Measurements from ENCODE around the gene RPTOR.

The RPTOR gene

DNA sequence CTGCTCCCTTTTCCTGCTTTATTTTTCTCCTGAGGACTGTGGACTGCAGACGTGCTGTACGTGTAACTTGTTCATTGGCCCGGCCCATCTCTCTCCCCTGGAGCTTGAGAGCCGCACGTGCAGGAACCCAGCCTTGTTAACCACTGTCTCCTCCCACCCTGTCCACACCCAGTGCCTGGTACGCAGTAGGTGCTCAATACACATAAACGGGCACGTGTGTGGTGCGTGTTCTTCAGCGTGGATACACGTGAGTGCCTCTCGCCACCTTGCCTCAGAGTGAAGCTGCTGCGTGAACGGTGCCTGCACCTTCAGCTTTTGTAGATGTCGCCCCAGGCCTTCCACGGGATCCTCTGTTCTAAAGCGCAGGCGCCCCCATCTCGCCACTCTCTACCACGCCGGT is 350.7 kb downstream of the RPTOR start:
- in situ Hi-C loops (cut with MboI; ENCODE audit: low sequenced_read_pairs, unreplicated experiment) = no loop called here
- no peak for DNase-seq (ENCODE audit: low spot score)
- no peak for TF ChIP-seq CTCF (IDR thresholded peaks at IDR 0.05; ENCODE audit: borderline replicate concordance, control extremely low read depth, extremely low read depth, insufficient read depth, missing control alignments)

DNA sequence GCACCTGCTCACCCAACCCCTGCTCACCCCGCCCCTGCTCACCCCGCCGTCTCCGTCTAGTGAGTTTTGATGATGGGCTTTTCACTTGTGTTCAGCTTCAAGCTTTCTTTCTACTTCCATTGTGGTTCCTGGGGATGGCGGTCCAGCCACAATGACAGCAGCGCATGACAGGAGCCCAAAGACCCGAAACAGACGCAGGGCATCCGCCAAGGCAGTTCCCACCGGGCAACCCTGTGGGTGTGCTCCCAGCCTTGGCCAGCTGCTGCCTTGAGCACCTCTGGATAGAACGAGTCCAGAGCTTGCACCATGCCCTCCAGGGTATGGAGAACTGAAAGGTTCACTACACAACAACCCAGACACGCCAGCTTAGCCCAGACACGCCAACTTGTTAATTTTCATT is 354.1 kb downstream of the RPTOR start:
- no peak for DNase-seq (ENCODE audit: low spot score)
- TF ChIP-seq CTCF (IDR thresholded peaks at IDR 0.05; ENCODE audit: borderline replicate concordance, control extremely low read depth, extremely low read depth, insufficient read depth, missing control alignments) = no peak
- in situ Hi-C loops (cut with MboI; ENCODE audit: low sequenced_read_pairs, unreplicated experiment) = no loop called here

DNA sequence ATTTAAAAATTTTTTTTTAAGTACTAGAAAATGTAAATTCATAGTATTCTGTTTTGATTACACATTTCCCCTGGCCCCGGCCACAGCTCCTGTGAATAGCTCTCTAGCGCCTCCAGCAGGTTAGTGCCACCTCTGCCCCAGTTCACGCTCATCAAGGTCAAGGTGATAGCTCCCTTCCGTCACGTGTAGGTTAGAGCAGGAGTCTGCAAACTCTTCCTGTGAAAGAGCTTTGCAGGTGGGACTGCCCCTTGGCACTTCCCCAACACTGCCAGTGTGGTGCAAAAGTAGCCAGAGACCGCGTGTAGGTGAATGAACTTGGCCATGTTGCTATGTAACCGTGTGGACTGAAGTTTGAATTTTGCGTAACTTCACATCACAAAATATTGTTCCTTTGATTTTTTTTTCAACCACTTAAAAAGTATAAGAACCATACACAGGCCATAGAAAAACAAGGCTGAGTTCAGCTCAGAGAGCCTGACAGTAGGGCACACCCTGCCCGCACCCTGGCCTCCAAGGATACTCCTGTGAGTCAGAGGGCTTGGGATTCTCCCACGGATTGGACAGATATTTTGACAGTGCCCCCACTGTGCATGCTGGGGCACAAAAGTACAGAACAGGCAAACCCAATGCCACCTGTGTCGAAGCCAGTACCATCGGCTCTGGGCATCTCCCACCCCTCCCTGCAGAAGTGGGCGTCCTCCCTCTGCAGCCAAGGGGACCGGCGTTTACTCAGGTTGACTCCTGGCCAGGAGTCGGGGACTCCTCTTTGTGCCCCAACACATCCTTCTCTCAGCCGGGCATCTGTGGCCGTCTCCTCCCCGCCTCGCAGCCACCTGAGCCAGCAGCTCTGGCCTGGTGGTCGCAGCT is 355.0 kb downstream of the RPTOR start:
- in situ Hi-C loops (cut with MboI; ENCODE audit: low sequenced_read_pairs, unreplicated experiment) = no loop called here
- peak; percentile 48 for TF ChIP-seq CTCF (IDR thresholded peaks at IDR 0.05; ENCODE audit: borderline replicate concordance, control extremely low read depth, extremely low read depth, insufficient read depth, missing control alignments)
- DNase-seq (ENCODE audit: low spot score) = peak; percentile 66

DNA sequence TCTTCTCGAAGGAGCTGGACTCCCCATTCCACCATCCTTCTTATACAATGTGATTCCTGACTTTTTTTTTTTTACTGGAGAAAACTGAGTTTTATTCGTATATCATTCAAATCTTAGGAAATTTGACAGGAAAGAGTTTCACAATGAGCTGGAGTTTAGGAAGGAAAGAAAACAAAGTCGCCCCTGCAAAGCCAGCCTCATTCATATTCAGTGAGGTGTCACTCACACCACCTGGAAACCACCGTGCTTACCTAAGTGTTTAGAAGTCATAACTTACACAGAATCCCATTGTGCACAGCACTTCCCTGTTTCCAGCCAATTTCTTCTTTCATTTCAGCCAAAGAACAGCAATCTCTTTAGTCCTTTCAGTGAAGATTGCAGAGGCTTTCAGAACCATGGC is 356.7 kb downstream of the RPTOR start:
- DNase-seq (ENCODE audit: low spot score) = peak; percentile 79
- in situ Hi-C loops (cut with MboI; ENCODE audit: low sequenced_read_pairs, unreplicated experiment) = no loop called here
- no peak for TF ChIP-seq CTCF (IDR thresholded peaks at IDR 0.05; ENCODE audit: borderline replicate concordance, control extremely low read depth, extremely low read depth, insufficient read depth, missing control alignments)

DNA sequence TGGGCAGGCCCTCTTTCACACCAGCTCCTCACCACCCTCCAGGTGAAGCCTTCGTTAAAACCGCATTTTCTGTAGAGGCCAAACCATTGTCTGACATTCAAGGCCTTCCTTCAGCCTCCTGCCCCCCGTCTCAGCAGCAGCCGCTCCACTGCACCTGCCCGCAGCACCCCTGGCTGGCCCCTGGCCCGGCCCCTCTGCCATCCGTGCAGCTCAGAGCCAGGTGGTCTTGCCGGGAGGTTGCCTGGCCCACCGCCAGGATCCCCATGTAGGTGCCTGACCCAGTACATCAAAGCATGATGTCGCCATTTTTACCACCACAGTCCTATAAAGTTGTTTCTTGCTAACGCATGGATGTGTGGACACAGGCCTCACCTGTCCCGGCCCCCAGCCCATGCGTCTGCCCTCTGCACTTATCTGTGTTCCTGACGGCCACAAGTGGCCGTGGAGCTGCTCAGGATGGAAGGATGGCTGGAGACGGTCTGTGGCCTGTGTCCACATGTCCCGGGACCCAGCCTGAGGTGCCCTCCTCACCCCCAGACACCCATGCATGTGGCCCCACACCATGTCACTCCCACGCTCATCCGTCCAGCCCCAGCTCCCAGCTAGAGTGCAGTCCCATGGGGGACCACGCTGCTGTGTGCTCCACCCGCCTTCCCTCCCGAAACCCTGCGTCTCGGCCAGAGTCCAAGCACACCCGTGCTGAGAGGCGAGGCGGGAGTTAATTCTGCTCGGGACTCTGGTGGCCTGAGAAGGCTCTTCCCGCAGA is 357.7 kb downstream of the RPTOR start:
- in situ Hi-C loops (cut with MboI; ENCODE audit: low sequenced_read_pairs, unreplicated experiment) = no loop called here
- DNase-seq (ENCODE audit: low spot score) = no peak
- no peak for TF ChIP-seq CTCF (IDR thresholded peaks at IDR 0.05; ENCODE audit: borderline replicate concordance, control extremely low read depth, extremely low read depth, insufficient read depth, missing control alignments)

- DNase-seq (ENCODE audit: low spot score) = no peak
Measured at GRCh38 chr17:80902963-80903611, 358.4 kb downstream of the RPTOR start.

More at GRCh38 chr17:80902963-80903611, 358.4 kb downstream of the RPTOR start:
- no peak for TF ChIP-seq CTCF (IDR thresholded peaks at IDR 0.05; ENCODE audit: borderline replicate concordance, control extremely low read depth, extremely low read depth, insufficient read depth, missing control alignments)
- in situ Hi-C loops (cut with MboI; ENCODE audit: low sequenced_read_pairs, unreplicated experiment) = no loop called here

Data from GM13976 (cell line).